GM12872 (cell line): ENCODE data around the gene MAEA.

ENCODE experiments used
- TF ChIP-seq, protein P1 (sequence below): IDR thresholded peaks from 3 replicates; pipeline ENCODE4 v1.5.1; 2011; ENCODE audit warnings: low read depth, mild to moderate bottlenecking, low read length, moderate library complexity; ENCODE audit not compliant: insufficient read depth

The MAEA gene

DNA sequence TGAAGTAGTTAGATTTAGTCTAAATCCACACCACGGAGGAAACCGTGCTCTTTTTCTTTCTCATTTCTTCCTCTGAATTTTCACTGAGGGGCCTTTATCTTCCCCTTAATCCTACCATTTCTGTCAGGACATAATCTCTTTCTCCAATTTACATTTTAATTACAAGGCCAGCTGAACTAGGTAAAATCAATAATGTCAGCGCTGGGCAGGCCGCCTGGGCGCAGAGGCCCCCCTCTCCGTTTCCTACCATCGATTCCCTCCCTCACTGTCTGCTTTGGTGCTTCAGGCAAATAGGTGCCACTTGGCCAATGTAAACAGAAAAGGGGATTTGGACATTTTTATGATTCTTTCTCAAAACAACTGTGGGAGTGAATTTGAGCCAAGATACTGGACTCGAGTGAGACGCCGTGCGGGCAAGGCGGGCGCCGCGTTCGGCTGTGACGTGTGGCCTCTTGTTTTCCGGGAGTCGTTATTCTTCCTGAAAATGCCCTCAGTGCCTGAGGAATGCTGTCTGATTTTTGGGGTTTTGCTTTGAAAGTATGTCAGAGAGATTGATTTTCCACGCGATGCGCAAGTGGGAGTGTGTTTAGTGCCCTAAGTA is 79.9 kb downstream of the MAEA start:
- TF ChIP-seq, protein P1, sequence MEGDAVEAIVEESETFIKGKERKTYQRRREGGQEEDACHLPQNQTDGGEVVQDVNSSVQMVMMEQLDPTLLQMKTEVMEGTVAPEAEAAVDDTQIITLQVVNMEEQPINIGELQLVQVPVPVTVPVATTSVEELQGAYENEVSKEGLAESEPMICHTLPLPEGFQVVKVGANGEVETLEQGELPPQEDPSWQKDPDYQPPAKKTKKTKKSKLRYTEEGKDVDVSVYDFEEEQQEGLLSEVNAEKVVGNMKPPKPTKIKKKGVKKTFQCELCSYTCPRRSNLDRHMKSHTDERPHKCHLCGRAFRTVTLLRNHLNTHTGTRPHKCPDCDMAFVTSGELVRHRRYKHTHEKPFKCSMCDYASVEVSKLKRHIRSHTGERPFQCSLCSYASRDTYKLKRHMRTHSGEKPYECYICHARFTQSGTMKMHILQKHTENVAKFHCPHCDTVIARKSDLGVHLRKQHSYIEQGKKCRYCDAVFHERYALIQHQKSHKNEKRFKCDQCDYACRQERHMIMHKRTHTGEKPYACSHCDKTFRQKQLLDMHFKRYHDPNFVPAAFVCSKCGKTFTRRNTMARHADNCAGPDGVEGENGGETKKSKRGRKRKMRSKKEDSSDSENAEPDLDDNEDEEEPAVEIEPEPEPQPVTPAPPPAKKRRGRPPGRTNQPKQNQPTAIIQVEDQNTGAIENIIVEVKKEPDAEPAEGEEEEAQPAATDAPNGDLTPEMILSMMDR: no peak

DNA sequence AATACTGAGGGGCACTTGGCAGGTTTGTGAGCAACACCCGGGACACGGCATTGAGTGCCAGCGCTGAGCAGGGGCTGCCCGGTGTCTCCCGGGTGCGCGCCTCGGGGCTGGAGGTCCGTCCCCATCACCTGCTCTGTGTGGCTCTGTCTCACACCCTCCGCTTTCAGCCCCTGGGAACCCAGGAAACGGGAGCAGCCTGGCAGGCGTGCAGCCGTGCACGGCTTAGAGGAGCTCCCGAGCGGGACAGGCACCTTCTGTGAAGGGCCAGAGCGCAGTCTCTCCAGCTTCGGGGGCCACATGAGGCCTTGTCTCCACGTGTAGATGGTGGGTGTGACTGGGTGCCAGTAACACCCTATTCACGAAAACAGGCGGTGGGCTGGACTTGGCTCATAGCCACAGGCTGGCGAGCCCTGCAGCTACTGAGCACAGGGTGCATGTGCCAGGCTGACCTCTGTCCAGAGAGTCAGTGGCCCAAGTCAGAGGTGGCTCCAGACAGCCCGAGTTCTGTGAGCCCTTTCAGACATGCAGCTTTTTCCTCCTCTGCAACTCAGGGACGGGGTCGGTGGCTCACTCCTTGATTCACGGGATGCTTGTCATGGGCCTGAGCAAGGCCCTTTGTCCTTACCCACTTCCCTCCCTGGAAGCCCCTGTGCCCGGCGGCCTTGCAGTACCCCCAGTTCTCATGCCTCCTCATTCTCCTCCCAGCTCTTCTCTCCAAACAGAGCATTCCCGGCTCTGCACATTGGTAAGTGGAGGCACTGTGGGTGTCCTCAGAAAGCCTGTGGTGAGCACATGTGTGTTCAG is 80.8 kb downstream of the MAEA start:
- TF ChIP-seq, protein P1: no peak

DNA sequence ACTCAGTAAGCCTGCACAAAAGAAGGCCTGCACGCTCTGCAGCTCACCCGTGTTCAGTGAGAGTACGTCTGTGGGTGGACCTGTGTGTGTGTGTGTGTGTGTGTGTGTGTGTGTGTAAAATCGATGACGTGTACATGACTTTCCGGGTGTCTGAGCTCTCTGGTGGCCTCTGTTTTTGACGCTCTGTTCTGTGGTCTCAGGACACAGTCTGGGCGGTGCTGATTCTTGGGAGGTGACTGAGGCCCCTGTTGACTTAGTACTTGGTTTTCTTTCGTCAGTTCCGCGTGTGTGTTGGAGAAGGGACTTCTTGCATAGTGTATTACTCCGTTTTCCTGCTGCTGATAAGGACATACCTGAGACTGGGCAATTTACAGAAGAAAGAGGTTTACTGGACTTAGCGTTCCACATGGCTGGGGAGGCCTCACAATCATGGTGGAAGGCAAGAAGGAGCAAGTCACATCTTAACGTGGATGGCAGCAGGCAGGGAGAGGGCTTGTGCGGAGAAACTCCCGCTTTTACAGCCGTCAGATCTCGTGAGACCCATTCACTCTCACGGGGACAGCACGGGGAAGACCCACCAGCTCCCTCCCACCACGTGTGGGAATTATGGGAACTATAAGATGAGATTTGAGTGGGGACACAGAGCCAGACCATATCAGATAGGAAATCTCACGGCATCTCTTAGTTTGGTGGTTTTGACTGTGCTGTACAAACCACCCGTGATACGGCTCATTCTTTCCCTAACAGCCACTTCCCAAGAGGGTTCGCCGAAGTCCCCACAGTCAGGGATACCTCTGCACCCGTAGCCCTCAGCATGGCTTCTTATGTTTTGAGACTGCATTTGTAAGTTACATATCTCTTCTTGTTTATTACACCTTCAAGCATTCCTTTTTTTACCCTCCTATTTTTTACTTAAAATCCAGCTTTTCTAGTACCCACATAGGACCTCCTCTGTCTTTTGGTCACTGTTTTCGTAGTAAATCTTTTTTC is 81.8 kb downstream of the MAEA start:
- TF ChIP-seq, protein P1: no peak

DNA sequence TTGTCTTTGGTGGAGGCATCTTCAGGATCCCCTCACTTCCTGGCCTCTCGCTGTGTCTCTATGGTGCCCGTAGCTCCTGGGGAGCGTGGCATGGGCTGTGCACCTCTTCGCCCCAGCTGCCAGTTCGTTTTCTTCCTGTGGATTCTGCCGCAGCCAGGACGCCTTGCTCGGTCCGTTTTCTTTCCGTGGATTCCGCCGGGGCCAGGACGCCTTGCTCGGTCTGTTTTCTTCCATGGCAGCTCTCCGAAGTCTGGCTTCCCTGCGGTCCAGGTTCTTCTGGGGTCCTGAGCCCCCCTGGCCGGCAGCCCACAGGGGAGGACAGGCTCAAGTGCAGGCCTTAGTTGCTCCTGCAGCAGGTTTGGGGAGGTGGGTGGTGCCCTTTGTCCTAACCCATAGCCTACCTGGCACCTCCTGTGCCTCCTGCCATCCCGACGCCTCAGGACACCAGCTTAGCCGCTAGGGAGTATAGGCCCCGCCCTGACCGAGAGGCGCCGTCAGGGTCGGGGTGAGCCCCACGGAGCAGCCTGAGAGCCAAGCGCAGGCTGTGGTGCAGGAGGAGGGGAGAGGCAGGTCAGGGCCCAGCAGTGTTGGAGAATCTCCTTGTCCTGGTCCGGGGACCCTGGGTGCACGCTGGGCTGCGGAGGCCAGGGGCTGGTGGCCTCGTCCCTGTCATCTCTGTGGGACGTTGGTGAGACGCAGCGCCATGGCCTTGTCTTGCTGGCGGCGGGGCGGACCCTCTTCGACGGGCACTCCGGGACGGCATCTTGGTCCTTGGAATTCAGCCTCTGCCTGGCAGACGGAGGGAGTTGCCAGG is 84.4 kb downstream of the MAEA start:
- TF ChIP-seq, protein P1: no peak

DNA sequence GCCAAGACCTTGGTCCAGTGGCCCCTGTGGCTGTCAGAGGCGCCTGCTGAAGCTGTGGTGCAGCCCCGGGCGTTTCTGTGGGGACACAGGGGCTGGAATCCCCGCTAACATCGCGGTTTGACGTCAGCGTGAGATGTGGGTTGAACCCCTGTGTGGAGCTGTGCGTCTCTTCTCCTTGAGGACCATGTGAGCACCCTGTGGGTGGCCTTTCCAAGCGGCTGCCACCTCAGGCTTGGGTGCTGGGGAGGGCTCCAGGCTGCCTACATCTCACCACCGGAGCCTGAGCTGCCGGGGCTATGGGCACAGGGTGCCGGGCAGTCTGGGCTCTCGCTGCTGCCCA is 85.0 kb downstream of the MAEA start:
- TF ChIP-seq, protein P1: no peak

DNA sequence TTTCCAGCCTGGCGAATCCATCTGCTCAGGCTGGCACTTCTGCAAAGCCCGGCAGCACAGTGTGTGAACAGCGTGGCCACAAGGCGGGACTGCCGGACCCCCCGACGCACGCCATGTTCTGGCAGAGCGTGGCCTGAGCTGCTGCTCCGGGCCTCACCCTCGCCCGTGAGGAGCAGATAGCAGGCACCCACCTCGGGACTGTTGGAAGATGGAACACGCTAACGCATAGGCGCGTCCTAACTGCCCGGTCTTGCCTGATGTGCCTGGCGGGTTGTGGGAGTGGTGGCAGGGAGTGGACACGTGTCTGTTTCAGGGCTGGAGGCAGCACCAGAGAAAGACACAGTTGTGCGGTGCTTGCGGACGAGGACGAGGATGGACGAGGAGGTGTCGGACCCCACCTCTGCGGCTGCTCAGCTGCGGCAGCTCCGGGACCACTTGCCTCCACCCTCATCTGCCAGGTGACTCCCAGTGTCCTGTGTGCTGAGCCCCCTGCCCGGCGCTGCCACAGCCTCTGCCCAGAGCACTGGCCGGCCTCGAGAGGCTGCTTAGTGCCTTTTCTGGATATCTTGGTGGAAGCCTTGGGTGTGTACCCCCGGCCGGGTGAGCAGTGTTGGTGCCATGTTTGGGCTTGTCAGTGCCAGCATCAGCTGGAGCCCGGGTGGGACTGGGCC is 85.5 kb downstream of the MAEA start:
- TF ChIP-seq, protein P1: no peak
